ENCODE data around the gene TRIO. TPM values are rescaled to one million over a fixed set of nuclear protein-coding genes. Genes with fewer than 3 reads are reported as not detected.

TRIO gene
- total and polyA plus RNA-seq, 12 donors = 26.2 to 85.2 (median 61.9) TPM

DNA sequence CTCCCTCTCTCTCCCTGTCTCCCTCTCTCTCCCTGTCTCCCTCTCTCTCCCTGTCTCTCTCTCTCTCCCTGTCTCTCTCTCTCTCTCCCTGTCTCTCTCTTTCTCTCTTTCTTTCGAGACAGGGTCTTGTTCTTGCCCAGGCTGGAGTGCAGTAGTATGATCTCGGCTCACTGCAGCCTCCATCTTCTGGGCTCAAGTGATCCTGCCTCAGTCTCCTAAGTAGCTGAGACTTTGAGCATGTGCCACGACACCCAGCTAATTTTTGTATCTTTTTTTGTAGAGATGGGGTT is 14.3 kb downstream of the TRIO start:
- 90% methylated on average over 3 of the region's 3 CpGs for WGBS, 2 donors
- ATAC-seq (no peak), DNase-seq (no peak)
- no peaks in the 10 kb centered on the region for H3K9me3 ChIP-seq
- H3K27ac ChIP-seq = peak overlapping the region in 2 of 10 donors; percentile 37 to 77
- H3K4me1 ChIP-seq = peaks cover 13 to 83% (median 67%) of the 10 kb centered on the region in 9 donors
- no peaks in the 10 kb centered on the region for H3K27me3 ChIP-seq
- no peaks in the 10 kb centered on the region for H3K36me3 ChIP-seq
- H3K4me3 ChIP-seq = no peak overlapping the region
- intact Hi-C loops (cut with DNase I) = no loop called here
- TF ChIP-seq, protein P1, sequence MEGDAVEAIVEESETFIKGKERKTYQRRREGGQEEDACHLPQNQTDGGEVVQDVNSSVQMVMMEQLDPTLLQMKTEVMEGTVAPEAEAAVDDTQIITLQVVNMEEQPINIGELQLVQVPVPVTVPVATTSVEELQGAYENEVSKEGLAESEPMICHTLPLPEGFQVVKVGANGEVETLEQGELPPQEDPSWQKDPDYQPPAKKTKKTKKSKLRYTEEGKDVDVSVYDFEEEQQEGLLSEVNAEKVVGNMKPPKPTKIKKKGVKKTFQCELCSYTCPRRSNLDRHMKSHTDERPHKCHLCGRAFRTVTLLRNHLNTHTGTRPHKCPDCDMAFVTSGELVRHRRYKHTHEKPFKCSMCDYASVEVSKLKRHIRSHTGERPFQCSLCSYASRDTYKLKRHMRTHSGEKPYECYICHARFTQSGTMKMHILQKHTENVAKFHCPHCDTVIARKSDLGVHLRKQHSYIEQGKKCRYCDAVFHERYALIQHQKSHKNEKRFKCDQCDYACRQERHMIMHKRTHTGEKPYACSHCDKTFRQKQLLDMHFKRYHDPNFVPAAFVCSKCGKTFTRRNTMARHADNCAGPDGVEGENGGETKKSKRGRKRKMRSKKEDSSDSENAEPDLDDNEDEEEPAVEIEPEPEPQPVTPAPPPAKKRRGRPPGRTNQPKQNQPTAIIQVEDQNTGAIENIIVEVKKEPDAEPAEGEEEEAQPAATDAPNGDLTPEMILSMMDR (IDR thresholded peaks at IDR 0.05) = no peak

DNA sequence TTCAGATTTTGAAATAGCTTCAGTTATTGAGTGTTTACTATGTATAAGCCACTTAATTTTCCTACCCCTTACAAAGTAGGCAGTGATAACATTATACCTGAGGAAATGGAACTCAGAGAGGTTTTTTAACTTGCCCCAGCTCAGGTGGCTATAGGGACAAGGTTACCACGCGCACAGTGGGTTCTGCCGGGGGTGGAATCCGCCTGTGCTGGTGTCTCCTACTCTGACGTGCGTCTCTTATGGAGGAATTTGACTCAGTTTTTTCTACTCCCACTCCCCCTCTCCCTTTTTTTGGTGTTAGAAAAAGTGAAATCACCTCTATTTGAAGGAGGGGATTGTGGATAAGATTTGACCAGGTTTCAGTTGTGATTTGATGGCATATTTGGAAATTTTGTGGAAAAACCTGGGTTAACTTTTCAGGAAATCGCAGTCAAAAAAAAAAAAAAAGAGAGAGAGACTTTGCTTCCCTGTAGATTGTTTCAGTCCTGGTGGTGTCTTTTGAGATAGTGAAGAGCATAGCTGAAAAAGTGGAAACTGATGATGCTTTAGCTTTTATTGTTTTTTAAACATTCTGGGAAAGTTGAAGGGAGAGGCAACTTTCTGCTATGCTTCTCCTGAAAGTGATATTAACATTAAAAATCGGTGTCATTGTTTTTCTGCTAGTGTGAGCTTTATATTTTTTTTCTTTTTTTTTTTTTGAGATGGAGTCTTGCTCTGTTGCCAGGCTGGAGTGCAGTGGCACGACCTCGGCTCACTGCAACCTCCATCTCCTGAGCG is 15.9 kb downstream of the TRIO start:
- intact Hi-C loops (cut with DNase I) = no loop called here
- peaks cover 13 to 70% (median 53%) of the 10 kb centered on the region in 9 donors for H3K4me1 ChIP-seq
- ATAC-seq (no peak), DNase-seq (no peak)
- H3K9me3 ChIP-seq = peaks cover 0 to 6% (median 0%) of the 10 kb centered on the region in 11 donors
- H3K27me3 ChIP-seq = no peaks in the 10 kb centered on the region
- 93 to 94% methylated on average over 11 of the region's 11 CpGs for WGBS, 2 donors
- H3K36me3 ChIP-seq = no peaks in the 10 kb centered on the region
- no peak overlapping the region for H3K4me3 ChIP-seq
- TF ChIP-seq, protein P1 (IDR thresholded peaks at IDR 0.05) = no peak
- no peak overlapping the region for H3K27ac ChIP-seq

DNA sequence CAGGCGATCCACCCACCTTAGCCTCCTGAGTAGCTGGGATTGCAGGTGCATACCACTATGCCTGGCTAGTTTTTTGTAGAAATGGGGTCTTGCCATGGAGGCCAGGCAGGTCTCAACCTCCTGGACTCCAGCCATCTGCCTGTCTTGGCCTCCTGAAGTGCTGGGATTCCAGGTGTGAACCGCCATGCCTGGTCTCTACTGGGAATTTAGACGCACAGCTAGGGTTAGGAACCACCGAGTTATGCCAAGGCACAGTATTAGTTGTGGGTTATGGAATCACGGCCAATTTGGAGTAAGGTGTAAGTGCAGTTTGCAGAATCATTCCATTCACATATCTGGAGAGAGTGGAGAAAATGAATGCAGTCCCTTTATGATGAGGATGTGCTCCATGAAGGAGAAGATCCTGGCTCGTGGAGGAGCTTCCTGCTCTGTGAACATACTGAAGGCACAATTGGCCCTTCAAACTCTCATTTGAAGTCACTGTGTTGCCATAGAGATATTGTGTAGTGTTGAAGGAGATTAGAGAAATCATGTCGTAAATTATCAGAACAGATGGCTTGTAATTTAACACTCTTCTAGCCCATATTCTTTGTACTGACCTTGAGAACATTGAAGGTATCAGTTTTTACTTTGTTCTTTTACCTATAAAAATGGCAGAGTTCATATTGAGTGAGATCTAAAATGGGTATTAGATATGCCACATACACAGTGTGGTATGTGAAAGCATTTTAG is 18.8 kb downstream of the TRIO start:
- H3K27me3 ChIP-seq = no peaks in the 10 kb centered on the region
- ATAC-seq (no peak), DNase-seq (no peak)
- peaks cover 6 to 68% (median 50%) of the 10 kb centered on the region in 9 donors for H3K4me1 ChIP-seq
- H3K4me3 ChIP-seq = no peak overlapping the region
- WGBS, 2 donors = 73 to 76% methylated on average over 7 of the region's 7 CpGs
- H3K27ac ChIP-seq = no peak overlapping the region
- peaks cover 0 to 12% (median 0%) of the 10 kb centered on the region in 11 donors for H3K9me3 ChIP-seq
- no peaks in the 10 kb centered on the region for H3K36me3 ChIP-seq
- intact Hi-C loops (cut with DNase I) = no loop called here
- TF ChIP-seq, protein P1 (IDR thresholded peaks at IDR 0.05) = no peak

DNA sequence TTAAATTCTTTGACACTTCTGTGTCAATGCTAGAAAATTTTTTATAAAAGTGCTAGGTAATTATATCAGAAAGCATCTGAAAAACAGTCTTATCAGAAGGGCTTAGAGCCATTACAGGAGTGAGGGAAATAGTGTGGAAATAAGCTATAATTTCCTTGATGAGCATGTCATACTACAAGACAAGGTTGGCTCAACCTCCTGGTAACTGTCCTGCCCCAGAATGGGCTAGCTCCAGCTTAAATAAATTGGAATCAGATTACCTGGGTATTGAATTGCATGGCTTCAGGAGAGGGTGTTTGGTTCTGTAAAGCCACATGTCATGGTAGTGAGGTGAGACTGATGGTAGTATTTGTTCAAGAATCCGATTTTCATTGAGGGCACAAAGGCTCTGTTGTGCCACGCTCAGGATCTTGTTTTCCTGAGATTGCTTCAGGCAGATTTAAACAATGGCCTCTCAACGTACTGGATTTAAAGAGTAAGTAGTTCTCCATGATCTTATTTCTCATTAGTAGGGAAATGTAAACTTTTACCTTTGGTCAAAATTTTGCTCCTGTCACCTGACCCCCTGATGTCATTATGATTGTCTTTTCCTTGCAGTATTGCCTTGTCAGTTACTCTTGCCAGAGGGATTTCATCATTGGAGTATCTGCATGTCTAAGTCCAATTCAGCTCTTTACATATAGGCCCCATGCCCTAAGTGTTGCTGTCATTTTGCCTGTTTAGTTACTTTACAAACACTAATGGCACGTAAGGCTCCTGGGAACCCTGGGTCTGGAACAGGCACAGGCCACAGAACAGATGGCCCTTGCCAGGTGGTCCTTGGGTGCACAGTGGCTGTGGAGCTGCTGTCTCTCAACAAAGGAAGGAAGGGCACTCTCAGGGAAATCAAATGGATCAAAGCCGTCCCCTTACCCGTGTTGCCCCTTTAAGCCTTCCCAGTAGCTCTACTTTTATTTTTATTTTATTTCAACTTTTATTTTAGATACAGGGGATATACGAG is 21.3 kb downstream of the TRIO start:
- no peak overlapping the region for H3K4me3 ChIP-seq
- DNase-seq (no peak), ATAC-seq (no peak)
- H3K9me3 ChIP-seq = peaks cover 0 to 12% (median 0%) of the 10 kb centered on the region in 11 donors
- H3K27me3 ChIP-seq = no peaks in the 10 kb centered on the region
- WGBS, 2 donors = 90 to 98% methylated on average over 7 of the region's 7 CpGs
- TF ChIP-seq, protein P1 (IDR thresholded peaks at IDR 0.05) = no peak
- no peaks in the 10 kb centered on the region for H3K36me3 ChIP-seq
- peaks cover 11 to 84% (median 67%) of the 10 kb centered on the region in 9 donors for H3K4me1 ChIP-seq
- intact Hi-C loops (cut with DNase I) = no loop called here
- H3K27ac ChIP-seq = peak overlapping the region in 1 of 10 donors; percentile 41

Data from heart right ventricle (tissue), 16 donors.